SK-N-MC (cell line): ENCODE data around the gene KLK6.

Source experiments
- DNase-seq: peaks from one replicate; pipeline ENCODE4 v3.0.0-alpha.2; 2011; ENCODE audit warnings: low read depth, low spot score
- H3K27ac ChIP-seq: fragments of 200-600 bp; sonication (generic); 2 replicates; pipeline ENCODE4 v1.5.1; 2016; ENCODE audit warnings: mixed run types
- H3K36me3 ChIP-seq: fragments of 200-600 bp; sonication (generic); 2 replicates; pipeline ENCODE4 v1.6.1; 2017; ENCODE audit warnings: antibody characterized with exemption, low read length, mixed read lengths; ENCODE audit not compliant: insufficient read depth
- H3K4me3 ChIP-seq: fragments of 200-600 bp; sonication (generic); 2 replicates; pipeline ENCODE4 v1.5.1; 2016
- H3K9ac ChIP-seq: fragments of 200-600 bp; sonication (generic); 2 replicates; pipeline ENCODE4 v1.8.0; 2017; ENCODE audit warnings: mixed run types, mixed read lengths; ENCODE audit not compliant: insufficient read length
- H3K9me3 ChIP-seq: fragments of 200-600 bp; sonication (generic); 2 replicates; pipeline ENCODE4 v1.6.1; 2017; ENCODE audit warnings: low read depth, mild to moderate bottlenecking, antibody characterized with exemption, low read length, moderate library complexity, mixed read lengths
- EZH2 ChIP-seq: fragments of 200-600 bp; sonication (generic); IDR thresholded peaks from one replicate; pipeline ENCODE4 v1.6.1; 2017; ENCODE audit warnings: antibody characterized with exemption
- FOXP2 ChIP-seq: optimal IDR thresholded peaks from 2 replicates; pipeline ENCODE3; 2011; ENCODE audit warnings: mild to moderate bottlenecking, moderate library complexity; ENCODE audit not compliant: insufficient read depth; ENCODE audit errors: extremely low read length, control extremely low read depth
- POLR2AphosphoS5 ChIP-seq: IDR thresholded peaks from 2 replicates; pipeline ENCODE4 v1.6.1; 2012; ENCODE audit warnings: mild to moderate bottlenecking, low read depth, low read length, borderline replicate concordance

KLK6 gene

GRCh38 chr19:51009061-51009891 lies 39.9 kb upstream of the KLK6 start:
- no peaks in the 10 kb centered on the region for H3K9me3 ChIP-seq
- H3K27ac ChIP-seq, result no peak overlapping the region
- H3K9ac ChIP-seq, result no peak overlapping the region
- TF ChIP-seq FOXP2, result no peak
- TF ChIP-seq POLR2AphosphoS5, result no peak
- TF ChIP-seq EZH2, result no peak
- H3K36me3 ChIP-seq, result no peaks in the 10 kb centered on the region
- no peak overlapping the region for H3K4me3 ChIP-seq
- no peak for DNase-seq

GRCh38 chr19:51007488-51007887 lies 38.1 kb upstream of the KLK6 start:
- Histone ChIP-seq H3K9me3 (no peaks in the 10 kb centered on the region), H3K36me3 (no peaks in the 10 kb centered on the region), H3K9ac (no peak overlapping the region), H3K4me3 (no peak overlapping the region), H3K27ac (no peak overlapping the region)
- TF ChIP-seq POLR2AphosphoS5 (no peak), EZH2 (no peak)
- DNase-seq, result no peak

- DNase-seq, result no peak
- TF ChIP-seq FOXP2, result no peak
- no peak for TF ChIP-seq EZH2
- TF ChIP-seq POLR2AphosphoS5, result no peak
- Histone ChIP-seq H3K4me3 (no peak overlapping the region), H3K9ac (no peak overlapping the region), H3K36me3 (no peaks in the 10 kb centered on the region), H3K27ac (no peak overlapping the region), H3K9me3 (no peaks in the 10 kb centered on the region)
Observed at GRCh38 chr19:51006406-51006805, 37.0 kb upstream of the KLK6 start.

GRCh38 chr19:51005248-51005647 lies 35.9 kb upstream of the KLK6 start:
- H3K9me3 ChIP-seq, result no peaks in the 10 kb centered on the region
- no peaks in the 10 kb centered on the region for H3K36me3 ChIP-seq
- no peak overlapping the region for H3K9ac ChIP-seq
- H3K27ac ChIP-seq, result no peak overlapping the region
- no peak for TF ChIP-seq FOXP2
- no peak for TF ChIP-seq POLR2AphosphoS5
- no peak for TF ChIP-seq EZH2
- no peak for DNase-seq
- no peak overlapping the region for H3K4me3 ChIP-seq

GRCh38 chr19:51003316-51003715 lies 33.9 kb upstream of the KLK6 start:
- no peak overlapping the region for H3K9ac ChIP-seq
- no peaks in the 10 kb centered on the region for H3K9me3 ChIP-seq
- H3K27ac ChIP-seq, result no peak overlapping the region
- no peak for DNase-seq
- no peaks in the 10 kb centered on the region for H3K36me3 ChIP-seq
- no peak for TF ChIP-seq POLR2AphosphoS5
- no peak for TF ChIP-seq EZH2
- TF ChIP-seq FOXP2, result no peak
- H3K4me3 ChIP-seq, result no peak overlapping the region

GRCh38 chr19:51002542-51003311 lies 33.3 kb upstream of the KLK6 start:
- H3K9ac ChIP-seq, result no peak overlapping the region
- no peak overlapping the region; the same call in 1 of the 2 replicates for H3K4me3 ChIP-seq

GRCh38 chr19:51002089-51002532 lies 32.7 kb upstream of the KLK6 start:
- Histone ChIP-seq H3K27ac (no peak overlapping the region), H3K4me3 (no peak overlapping the region; the same call in 1 of the 2 replicates), H3K9me3 (no peaks in the 10 kb centered on the region), H3K36me3 (no peaks in the 10 kb centered on the region), H3K9ac (no peak overlapping the region)
- TF ChIP-seq EZH2, result no peak
- TF ChIP-seq FOXP2, result no peak
- no peak for TF ChIP-seq POLR2AphosphoS5
- DNase-seq, result no peak

More at GRCh38 chr19:51002542-51003311, 33.3 kb upstream of the KLK6 start:
- Histone ChIP-seq H3K36me3 (no peaks in the 10 kb centered on the region), H3K9me3 (no peaks in the 10 kb centered on the region), H3K27ac (no peak overlapping the region)
- no peak for DNase-seq
- TF ChIP-seq FOXP2, result no peak
- TF ChIP-seq POLR2AphosphoS5, result no peak
- TF ChIP-seq EZH2, result no peak

- Histone ChIP-seq H3K4me3 (no peak within 1 kb of the TSS; the same call in 1 of the 2 replicates), H3K9ac (no peak within 1 kb of the TSS)
Observed at GRCh38 chr19:51001515-51001914, 32.1 kb upstream of the KLK6 start, which contains the start of gene KLK8. KLK8 (minus strand) TSS chr19:51001604; CDS start chr19:51001167, 437 bp downstream.

More at GRCh38 chr19:51001515-51001914, 32.1 kb upstream of the KLK6 start, which contains the start of gene KLK8:
- no peaks in the 10 kb centered on the region for H3K36me3 ChIP-seq
- no peak for DNase-seq
- no peak within 1 kb of the TSS for H3K27ac ChIP-seq
- no peak for TF ChIP-seq EZH2
- TF ChIP-seq FOXP2, result no peak
- no peak for TF ChIP-seq POLR2AphosphoS5
- H3K9me3 ChIP-seq, result no peaks in the 10 kb centered on the region
